Stimulated activated CD8-positive, alpha-beta memory T cell treated with anti-CD3 and anti-CD28 coated beads, Interleukin-4, amount 100 ng/mL, for 4 hours (primary cell): ENCODE data around the gene PBX1.
"Not testable (repeated sequence)": the region's sequence is repeated elsewhere in the genome, so short reads cannot be mapped to it uniquely, and the experiment has no call there.

Experiments
- DNase-seq, 2 donors: peaks; one replicate each; pipeline ENCODE4 v3.0.0-alpha.2; 2020; ENCODE audit warnings: low read depth in 2 of 2, low spot score in 1 of 2

The PBX1 gene

GRCh38 chr1:164638492-164639202 lies 79.7 kb downstream of the PBX1 start:
- no peak for DNase-seq

- DNase-seq, result no peak
Measured at GRCh38 chr1:164640686-164641352, 81.8 kb downstream of the PBX1 start.

- no peak for DNase-seq
Measured at GRCh38 chr1:164641353-164641730, 82.4 kb downstream of the PBX1 start.

- no peak for DNase-seq
Measured at GRCh38 chr1:164643018-164643417, 84.0 kb downstream of the PBX1 start.

GRCh38 chr1:164644268-164644667 lies 85.3 kb downstream of the PBX1 start:
- DNase-seq, result no peak

- no peak for DNase-seq
Measured at GRCh38 chr1:164644774-164645644, 86.0 kb downstream of the PBX1 start.

GRCh38 chr1:164645921-164646320 lies 86.9 kb downstream of the PBX1 start:
- DNase-seq, result no peak

GRCh38 chr1:164647211-164647610 lies 88.2 kb downstream of the PBX1 start:
- no peak for DNase-seq

- DNase-seq, result no peak
Measured at GRCh38 chr1:164648636-164649035, 89.7 kb downstream of the PBX1 start.

GRCh38 chr1:164649146-164649545 lies 90.2 kb downstream of the PBX1 start:
- no peak for DNase-seq

GRCh38 chr1:164650531-164650930 lies 91.5 kb downstream of the PBX1 start:
- DNase-seq, result no peak

- no peak for DNase-seq
Measured at GRCh38 chr1:164651351-164651951, 92.5 kb downstream of the PBX1 start.

- not testable (repeated sequence) for DNase-seq
Measured at GRCh38 chr1:164652969-164653368, 94.0 kb downstream of the PBX1 start.

- DNase-seq, result no peak
Measured at GRCh38 chr1:164653705-164654104, 94.7 kb downstream of the PBX1 start.

GRCh38 chr1:164654200-164654599 lies 95.2 kb downstream of the PBX1 start:
- DNase-seq, result no peak

GRCh38 chr1:164658864-164659263 lies 99.9 kb downstream of the PBX1 start:
- DNase-seq, result no peak

- no peak for DNase-seq
Measured at GRCh38 chr1:164659621-164660411, 100.8 kb downstream of the PBX1 start.

- DNase-seq, result no peak
Measured at GRCh38 chr1:164660412-164660772, 101.4 kb downstream of the PBX1 start.

- DNase-seq, result no peak
Measured at GRCh38 chr1:164660775-164661174, 101.8 kb downstream of the PBX1 start.

- no peak for DNase-seq
Measured at GRCh38 chr1:164662462-164662861, 103.5 kb downstream of the PBX1 start.

- DNase-seq, result no peak
Measured at GRCh38 chr1:164662955-164663354, 104.0 kb downstream of the PBX1 start.
